GM18951 (cell line): ENCODE measurements around the gene TANGO6.

Experiments
- POLR2A ChIP-seq: IDR thresholded peaks from 4 replicates; pipeline ENCODE4 v1.6.1; 2011; ENCODE audit warnings: mild to moderate bottlenecking; ENCODE audit not compliant: insufficient read length, insufficient read depth; ENCODE audit errors: extremely low read depth
- in situ Hi-C: fragments of 300-500 bp; cut with MboI; formaldehyde crosslinking; loops from one replicate; pipeline ENCODE4 v1.12.0; 2022; ENCODE audit warnings: low sequenced_read_pairs, mixed read lengths, inconsistent platforms; ENCODE audit not compliant: unreplicated experiment

The TANGO6 gene

DNA sequence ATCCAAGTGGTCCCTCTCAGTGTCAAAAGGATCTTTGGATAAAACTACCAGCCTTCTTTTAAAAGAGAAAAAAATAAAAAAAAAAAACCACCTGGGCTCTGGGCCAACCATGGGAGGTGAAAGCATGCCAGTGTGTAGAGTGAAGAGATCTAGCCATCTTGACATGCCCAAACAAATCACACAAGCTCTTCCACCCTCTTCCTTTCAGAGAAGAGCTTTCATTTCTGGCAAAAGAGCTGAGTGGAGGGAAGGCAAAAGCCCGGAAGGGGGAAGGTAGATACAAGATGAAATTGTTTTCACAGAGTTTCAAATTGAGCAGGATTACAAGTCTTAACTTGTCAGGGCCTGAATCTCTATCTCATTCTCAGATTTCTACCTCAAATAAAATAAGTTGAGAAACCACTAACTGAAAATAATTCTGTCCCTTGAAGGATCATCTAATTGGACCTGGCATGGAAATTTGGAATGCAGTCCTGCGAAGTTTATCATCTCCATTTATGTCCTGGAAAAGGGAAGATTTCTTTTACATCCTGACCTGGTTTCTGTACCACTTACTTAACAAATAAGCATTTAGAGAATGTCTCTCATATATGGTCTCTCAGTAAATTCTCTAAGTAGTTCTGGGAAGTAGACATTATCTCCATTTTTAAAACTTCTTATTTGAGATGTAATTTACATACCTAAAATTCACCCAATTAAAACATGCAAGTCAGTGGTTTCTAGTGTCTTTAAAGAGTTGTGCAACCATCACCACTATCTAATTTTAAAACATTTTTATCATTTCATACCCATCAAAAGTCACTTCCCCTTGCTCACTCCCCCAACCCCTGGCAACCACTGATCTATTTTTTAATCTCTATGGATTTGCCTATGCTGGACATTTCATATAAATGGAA lies 93.7 kb downstream of the TANGO6 start:
- no peak for TF ChIP-seq POLR2A
- in situ Hi-C loops, result no loop called here

DNA sequence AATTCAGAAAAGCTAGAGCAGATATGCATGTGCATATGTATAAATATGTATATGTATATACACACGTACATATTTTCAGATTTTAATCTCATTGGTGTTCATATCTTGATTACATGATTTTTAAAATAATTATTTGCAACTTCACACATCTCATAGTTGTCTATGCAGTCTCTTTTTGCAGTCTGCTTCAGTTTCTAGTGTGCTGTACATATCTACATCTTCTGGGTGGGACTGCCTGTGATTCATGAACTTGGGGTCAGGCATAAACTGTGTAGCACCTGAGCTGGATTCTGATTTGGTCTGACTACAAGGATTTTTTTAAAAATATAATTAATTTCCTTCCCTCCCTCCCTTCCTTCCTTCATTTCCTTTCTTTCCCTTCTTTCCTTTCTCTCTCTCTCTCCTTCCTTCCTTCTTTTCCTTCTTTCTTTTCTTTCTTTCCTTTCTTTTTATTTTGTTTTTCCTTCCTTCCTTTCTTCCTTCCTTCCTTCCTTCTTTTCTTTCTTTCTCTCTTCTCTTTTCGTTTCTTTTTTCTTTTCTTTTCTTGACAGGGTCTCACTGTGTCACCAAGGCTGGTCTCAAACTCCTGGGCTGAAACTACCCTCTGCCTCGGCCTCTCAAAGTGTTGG lies 96.5 kb downstream of the TANGO6 start:
- in situ Hi-C loops, result no loop called here

DNA sequence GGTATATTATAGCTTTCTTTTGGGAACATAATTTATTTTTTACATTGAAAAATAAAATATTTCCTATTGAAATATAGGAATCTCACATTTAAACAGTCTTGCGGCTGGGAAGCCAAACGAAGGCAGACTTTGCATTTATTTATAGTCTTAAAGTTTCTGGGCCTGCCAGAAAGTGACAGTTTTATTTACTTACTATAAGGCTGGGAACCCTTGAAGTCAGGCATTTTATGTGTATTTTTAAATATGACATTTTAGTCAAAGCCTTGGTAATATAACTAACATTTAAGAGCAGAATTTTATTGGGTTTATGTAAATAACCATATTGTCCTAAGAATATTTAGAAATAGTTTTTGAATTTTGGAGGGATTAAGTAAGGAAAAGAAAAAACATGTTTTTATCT lies 97.5 kb downstream of the TANGO6 start:
- TF ChIP-seq POLR2A, result no peak
- in situ Hi-C loops, result no loop called here

More for the DNA sequence above, 96.5 kb downstream of the TANGO6 start:
- no peak for TF ChIP-seq POLR2A

DNA sequence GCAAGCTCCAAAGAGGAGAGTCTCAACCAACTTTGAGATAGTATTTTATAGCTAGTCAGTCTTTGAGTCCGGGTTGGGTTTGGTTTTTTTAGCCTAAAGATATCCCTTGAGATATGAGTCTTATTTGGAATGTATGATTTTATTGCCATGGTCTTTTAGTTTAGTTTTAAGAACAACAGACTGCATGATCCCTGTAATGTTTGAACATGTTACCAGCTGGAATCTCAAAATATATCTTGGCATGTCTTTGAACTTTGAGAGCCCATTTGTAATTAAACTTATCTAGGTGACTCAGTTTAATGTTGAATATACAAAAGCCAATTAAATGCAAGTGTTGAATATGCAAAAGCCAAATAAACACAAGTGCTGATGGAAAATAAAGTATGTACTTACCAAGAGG lies 100.6 kb downstream of the TANGO6 start:
- no peak for TF ChIP-seq POLR2A
- in situ Hi-C loops, result no loop called here

DNA sequence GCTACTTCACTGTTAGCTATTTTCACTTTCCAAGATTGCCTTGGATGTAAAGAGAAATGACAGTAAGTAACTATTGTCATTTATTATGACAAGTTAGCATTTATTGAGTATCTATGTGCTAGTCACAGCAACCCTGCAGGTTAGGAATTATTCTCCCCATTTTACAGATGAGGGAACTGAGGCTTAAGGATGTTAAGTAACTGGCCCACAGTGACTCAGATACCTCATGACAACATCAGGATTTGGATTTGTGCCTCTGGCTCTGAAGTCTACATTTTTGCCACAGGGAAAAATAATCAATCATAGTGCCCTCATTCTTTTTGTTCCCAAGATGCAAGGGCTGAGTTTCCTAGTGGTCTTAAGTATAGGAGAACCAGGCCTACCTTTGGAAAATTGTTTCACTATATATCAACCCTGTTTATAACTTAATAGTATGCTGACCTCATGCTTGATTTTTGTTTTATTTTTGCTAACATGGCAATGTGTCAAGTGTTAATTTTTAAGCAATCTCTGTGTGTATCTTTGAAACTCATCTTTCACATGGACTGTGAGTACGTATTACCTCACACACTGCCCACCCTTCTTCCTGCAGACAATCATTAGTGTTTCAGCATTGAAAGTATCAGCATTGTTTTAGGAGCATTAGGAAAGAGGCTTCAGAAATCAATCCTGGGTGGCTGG lies 105.0 kb downstream of the TANGO6 start:
- TF ChIP-seq POLR2A, result no peak
- in situ Hi-C loops, result no loop called here

DNA sequence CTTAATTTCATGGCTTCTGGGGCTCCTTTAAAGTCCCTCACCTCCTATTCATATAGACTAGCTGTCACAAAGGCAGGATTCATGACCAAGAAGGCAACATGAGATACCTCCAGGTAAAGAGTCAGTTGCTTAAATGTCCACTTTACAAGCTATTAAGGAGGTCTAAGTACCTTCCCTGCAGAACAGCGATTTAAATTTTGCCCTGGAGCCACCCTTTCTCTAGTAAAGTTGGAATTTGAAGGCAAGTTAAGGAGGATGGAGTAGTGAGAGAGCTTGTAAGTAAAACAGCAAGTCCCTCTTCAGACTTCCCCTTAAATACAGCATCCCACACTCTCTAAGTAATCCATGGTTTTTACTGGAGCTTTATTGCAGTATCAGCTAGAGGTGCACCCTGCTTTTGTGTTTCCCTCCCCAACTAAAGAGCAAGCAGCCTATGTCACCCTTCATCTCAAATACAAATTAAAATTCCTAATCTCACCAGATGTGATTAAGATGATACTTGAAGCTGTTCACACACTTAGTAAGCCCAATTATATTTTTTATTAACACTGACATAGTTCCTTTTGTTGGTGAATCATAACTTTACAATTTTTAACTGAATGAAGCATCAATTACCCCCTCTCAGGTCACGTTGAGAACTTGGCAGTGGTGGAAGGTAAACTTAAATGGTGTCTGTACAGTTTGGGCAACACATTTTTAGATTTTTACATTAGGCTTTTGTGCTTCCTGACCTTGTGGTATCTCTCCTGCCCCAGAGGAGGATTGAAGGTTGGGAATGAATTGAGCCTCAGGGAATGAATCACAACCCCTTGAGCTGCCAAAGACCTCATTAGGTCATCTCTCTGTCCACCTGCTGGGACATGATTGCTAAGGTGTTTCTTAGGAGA lies 108.9 kb downstream of the TANGO6 start:
- TF ChIP-seq POLR2A, result no peak
- in situ Hi-C loops, result no loop called here

DNA sequence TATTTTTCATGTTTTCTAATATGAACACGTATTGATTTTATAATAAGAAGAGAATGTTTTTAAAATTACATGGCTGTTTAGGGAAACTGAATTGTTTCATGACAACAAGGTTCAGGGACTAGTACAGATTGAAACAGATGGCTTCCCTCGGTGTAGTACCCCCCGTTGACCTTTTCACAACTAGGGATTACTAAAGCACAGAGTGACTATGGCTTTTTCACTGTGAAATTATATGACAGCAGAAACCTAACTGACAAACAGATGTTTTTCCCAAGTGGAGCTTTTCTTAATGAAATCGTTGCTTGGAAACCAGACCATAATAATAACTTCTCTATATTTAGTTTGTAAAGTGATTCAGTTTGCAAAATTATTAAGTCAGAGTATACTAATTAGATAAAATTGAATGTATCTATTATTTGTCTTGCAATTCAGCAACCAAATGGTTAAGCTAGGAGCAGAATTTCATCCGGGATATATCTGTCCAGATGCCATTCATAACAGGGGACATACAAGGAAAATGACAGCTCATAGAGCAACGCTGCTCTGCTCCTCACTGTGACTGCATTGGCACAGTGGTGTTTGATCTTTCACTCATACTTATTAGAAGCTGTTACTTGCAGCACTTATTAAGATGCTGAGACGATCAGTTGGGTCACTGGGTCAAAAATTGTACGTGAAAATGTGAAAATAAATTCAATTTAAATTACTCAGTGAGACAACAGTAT lies 111.7 kb downstream of the TANGO6 start:
- in situ Hi-C loops, result no loop called here
- no peak for TF ChIP-seq POLR2A

DNA sequence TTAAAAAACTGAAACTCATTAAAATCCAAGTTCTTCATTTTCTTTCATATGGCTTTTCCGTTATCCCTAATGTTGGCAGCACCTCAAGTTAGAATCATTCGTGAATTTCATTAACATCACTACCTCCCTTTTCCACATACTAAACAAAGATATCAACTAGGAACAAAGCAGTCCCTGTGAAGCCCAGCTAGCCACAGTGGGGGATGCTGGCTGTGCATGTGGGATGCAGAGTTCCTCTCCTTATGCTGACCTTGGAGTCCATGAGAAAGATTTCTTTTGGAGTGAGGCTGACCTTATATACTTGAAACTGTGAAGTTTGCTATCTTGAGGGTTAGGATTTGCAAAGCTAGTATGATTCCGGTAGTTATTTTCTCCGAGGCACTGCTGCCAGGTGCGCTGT lies 117.6 kb downstream of the TANGO6 start:
- no peak for TF ChIP-seq POLR2A
- in situ Hi-C loops, result no loop called here

DNA sequence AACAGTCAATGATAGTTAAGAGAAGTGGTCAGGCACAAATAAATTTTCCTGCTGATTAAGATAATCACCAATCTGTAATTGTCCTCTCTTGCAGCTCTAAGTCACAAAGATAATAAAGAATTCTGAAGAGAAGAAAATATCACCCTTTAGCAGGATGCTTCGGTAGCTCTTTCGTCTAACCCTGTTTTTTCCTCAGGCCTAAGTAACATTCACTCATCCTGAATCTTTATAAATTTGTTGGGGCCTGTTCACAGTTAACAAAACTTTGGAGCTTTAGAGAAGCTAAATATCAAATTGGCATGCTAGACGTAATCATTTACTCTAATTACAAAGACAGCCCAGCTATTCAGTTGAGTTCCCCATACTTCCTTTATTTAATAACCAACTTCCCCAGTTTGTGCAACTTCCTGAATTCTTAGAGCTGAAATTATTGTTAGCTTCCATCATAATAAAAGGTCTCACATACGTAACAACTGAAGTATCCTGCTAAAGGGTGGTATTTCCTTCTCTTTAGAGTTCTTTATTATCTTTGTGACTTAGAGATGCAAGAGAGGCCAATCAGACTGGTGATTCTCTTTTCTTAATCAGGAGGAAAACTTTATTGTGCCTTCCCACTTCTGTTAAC lies 118.6 kb downstream of the TANGO6 start:
- in situ Hi-C loops, result no loop called here
- no peak for TF ChIP-seq POLR2A

DNA sequence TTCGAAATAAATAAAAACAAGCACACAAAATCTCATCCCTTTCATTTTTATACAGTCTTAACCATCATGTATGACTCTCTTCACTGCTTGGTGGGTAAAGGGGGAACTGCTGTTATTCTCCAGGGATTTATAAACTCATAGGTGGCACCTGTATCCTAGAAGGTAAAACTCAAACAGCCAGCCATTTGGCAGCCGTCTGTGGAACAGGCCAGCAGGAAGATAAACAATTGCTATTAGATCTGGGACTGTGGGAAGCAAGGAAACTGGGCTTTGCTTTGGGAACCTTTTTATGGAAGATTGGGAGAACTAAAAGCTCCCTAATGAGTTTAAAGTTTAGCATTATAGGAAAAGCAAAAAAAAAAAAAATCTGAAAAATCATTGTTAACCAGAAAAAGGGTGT lies 126.0 kb downstream of the TANGO6 start:
- TF ChIP-seq POLR2A, result no peak

DNA sequence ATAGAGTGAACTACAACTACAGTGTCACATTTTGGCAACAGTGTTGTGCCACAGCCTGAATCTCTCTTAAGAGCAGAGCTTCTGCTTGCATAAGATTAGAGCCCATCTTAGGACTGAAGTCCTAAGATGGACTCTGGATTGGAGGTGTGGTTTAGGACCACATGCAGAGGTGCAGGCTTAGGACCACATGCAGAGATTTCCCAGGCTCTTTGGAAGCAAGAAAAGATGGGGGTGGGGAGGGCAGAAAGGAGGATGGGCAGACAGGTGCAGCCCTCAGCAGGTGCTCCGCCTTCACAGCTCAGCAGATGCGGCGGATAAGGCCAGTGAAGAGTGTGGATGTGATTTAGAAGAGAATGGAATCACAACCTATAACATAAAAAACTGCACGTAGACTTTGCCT lies 128.7 kb downstream of the TANGO6 start:
- in situ Hi-C loops, result no loop called here
- TF ChIP-seq POLR2A, result no peak

More for the DNA sequence above, 126.0 kb downstream of the TANGO6 start:
- in situ Hi-C loops, result no loop called here

DNA sequence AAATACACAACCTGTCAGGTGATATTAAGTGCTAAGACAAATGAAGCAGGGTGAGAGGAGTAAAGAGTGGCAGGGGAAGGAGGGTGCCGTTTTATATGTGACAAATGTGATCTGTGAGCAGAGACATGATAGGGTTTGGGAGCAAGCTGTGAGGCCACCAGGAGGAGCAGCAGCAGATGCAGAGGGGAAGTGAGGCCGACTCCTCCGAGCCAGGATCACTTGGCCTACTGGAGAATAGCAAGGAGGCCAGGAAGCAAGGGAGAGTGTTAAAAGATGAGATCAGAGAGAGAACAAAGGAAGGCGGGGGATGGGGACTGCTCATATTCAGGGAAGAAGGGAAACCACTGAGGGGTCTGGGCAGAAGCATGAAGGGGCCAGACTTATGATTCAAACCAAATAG lies 129.4 kb downstream of the TANGO6 start:
- in situ Hi-C loops, result no loop called here
- TF ChIP-seq POLR2A, result no peak
